ENCODE results near the gene FAM83F.

DNA sequence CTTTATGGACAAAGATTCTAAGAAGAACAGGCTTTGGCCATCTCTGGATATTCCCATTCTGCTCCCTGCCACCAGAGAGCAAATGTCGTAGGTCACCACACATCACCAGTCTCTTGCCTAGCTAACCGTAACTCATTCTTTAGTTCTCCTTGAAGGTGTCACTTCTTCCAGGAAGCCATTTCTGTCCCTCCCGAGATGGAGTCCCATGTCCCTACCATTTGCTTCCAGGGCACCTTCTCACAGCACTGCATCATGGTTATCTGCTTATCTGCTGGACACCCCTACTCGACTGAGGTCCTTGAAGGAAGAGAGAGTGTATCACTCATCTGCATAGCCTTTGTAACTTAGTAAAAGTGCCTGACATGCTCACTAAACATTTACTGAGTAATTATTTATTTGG, 47.6 kb downstream of the FAM83F start:
- TF ChIP-seq CTCF (conservative IDR thresholded peaks at IDR 0.05 in 1 of 2, IDR thresholded peaks at IDR 0.05 in 1 of 2; ENCODE audit: extremely low read depth in 1 of 2, insufficient read depth in 1 of 2, low read depth in 1 of 2, low read length in 2 of 2) = no peak
- no peak for TF ChIP-seq EZH2 (IDR thresholded peaks at IDR 0.05; ENCODE audit: borderline replicate concordance, low read length)
